GM18498 (cell line): ENCODE results near the gene IFRD1.
"Not testable (repeated sequence)": the region's sequence is repeated elsewhere in the genome, so short reads cannot be mapped to it uniquely, and the experiment has no call there.

Source experiments
- ATAC-seq: cut with Tn5 transposase; IDR thresholded peaks from one replicate; pipeline ENCODE4 v1.9.1; 2021; ENCODE audit warnings: mild to moderate bottlenecking, moderate library complexity; ENCODE audit not compliant: unreplicated experiment

The IFRD1 gene

GRCh38 chr7:112512451-112513210, 62.4 kb downstream of the IFRD1 start:
- no peak for ATAC-seq

- ATAC-seq = no peak
These were observed 65.7 kb downstream of the IFRD1 start for GRCh38 chr7:112515989-112516388.

- ATAC-seq = not testable (repeated sequence)
These were observed 66.2 kb downstream of the IFRD1 start for GRCh38 chr7:112516418-112516817.

- ATAC-seq = no peak
These were observed 67.2 kb downstream of the IFRD1 start for GRCh38 chr7:112517487-112517886.

GRCh38 chr7:112520787-112521186, 70.5 kb downstream of the IFRD1 start:
- no peak for ATAC-seq

GRCh38 chr7:112521942-112522341, 71.7 kb downstream of the IFRD1 start:
- ATAC-seq = no peak

GRCh38 chr7:112523871-112524270, 73.6 kb downstream of the IFRD1 start:
- ATAC-seq = no peak
